H1 (cell line): Measurements from ENCODE around the gene ANK3. TPM values are rescaled to one million over a fixed set of nuclear protein-coding genes. Genes with fewer than 3 reads are reported as not detected.

Experiments used
- CTCF ChIA-PET: fragments of 300-600 bp; sonication (Branson Sonifier 250); formaldehyde crosslinking; loops from one replicate; lab custom pipeline; 2021; ENCODE audit not compliant: partially characterized antibody; lab: Charles Lee
- POLR2A ChIA-PET: fragments of 300-600 bp; sonication (Branson Sonifier 250); formaldehyde crosslinking; loops from one replicate; lab custom pipeline; 2021; ENCODE audit warnings: inconsistent platforms; ENCODE audit not compliant: partially characterized antibody; lab: Charles Lee
- DNase-seq, 2 experiments: peaks; one replicate each; pipeline versions ENCODE4 v3.0.0 to v3.0.0-alpha.2; 2010 to 2022; ENCODE audit warnings: low spot score in 2 of 2, low read depth in 1 of 2, mixed read lengths in 1 of 2
- FAIRE-seq: peaks from 2 replicates; lab custom pipeline; 2011; peaks lifted over from hg19 to GRCh38; lab: Jason Lieb, UNC
- H2AFZ ChIP-seq: 2 replicates; pipeline ENCODE4 v1.8.1; 2012; ENCODE audit warnings: low read length, inconsistent platforms
- H2AK5ac ChIP-seq: 2 replicates; pipeline ENCODE4 v1.6.1; 2013; ENCODE audit warnings: low read depth, low read length
- H2BK120ac ChIP-seq: replicated peaks from 2 replicates; pipeline ENCODE3; 2013; ENCODE audit warnings: low read depth, low read length, inconsistent platforms
- H2BK12ac ChIP-seq: 2 replicates; pipeline ENCODE4 v1.6.1; 2013; ENCODE audit warnings: low read depth, low read length
- H2BK15ac ChIP-seq: 2 replicates; pipeline ENCODE4 v1.6.1; 2013; ENCODE audit warnings: low read length
- H2BK20ac ChIP-seq: 2 replicates; pipeline ENCODE4 v1.6.1; 2013; ENCODE audit warnings: low read length
- H2BK5ac ChIP-seq: 2 replicates; pipeline ENCODE4 v1.6.1; 2013; ENCODE audit warnings: low read depth, low read length
- H3K14ac ChIP-seq: 2 replicates; pipeline ENCODE4 v1.6.1; 2013; ENCODE audit warnings: inconsistent platforms; ENCODE audit not compliant: insufficient read length
- H3K18ac ChIP-seq: 2 replicates; pipeline ENCODE4 v1.6.1; 2013; ENCODE audit warnings: low read length; ENCODE audit errors: extremely low read depth
- H3K23ac ChIP-seq: 2 replicates; pipeline ENCODE4 v1.6.1; 2013; ENCODE audit warnings: inconsistent platforms; ENCODE audit not compliant: insufficient read length
- H3K23me2 ChIP-seq: 2 replicates; pipeline ENCODE4 v1.6.1; 2013; ENCODE audit warnings: low read depth, low read length
- H3K27ac ChIP-seq: 2 replicates; pipeline ENCODE4 v1.6.1; 2011; ENCODE audit warnings: low read depth, low read length, inconsistent platforms
- H3K27me3 ChIP-seq, 4 experiments: replicated peaks in 1 of 4; 1 replicate in 1 of 4; 2 replicates in 3 of 4; pipeline versions ENCODE4 v1.6.1 to v1.8.1; 2011 to 2013; ENCODE audit warnings: low read length in 3 of 4, mild to moderate bottlenecking in 3 of 4, inconsistent platforms in 2 of 4, mixed read lengths in 2 of 4, moderate library complexity in 1 of 4; ENCODE audit not compliant: control insufficient read depth in 3 of 4, insufficient read depth in 3 of 4; ENCODE audit errors: extremely low read depth in 1 of 4
- H3K36me3 ChIP-seq, 4 experiments: 2 replicates each; pipeline versions ENCODE4 v1.6.1 to v1.8.1; 2011 to 2013; ENCODE audit warnings: mild to moderate bottlenecking in 4 of 4, low read length in 3 of 4, moderate library complexity in 2 of 4, control low read depth in 1 of 4, inconsistent platforms in 1 of 4; ENCODE audit not compliant: insufficient read depth in 4 of 4, control insufficient read depth in 2 of 4
- H3K4ac ChIP-seq: replicated peaks from 2 replicates; pipeline ENCODE3; 2013; ENCODE audit warnings: low read length, low read depth, mixed read lengths, inconsistent platforms; ENCODE audit not compliant: insufficient read length
- H3K4me1 ChIP-seq, 4 experiments: replicated peaks in 1 of 4; 1 replicate in 1 of 4; 2 replicates in 3 of 4; pipeline versions ENCODE4 v1.6.1 to v1.8.1; 2011 to 2013; ENCODE audit warnings: low read length in 3 of 4, inconsistent platforms in 2 of 4, mixed read lengths in 1 of 4; ENCODE audit not compliant: insufficient read depth in 4 of 4, control insufficient read depth in 3 of 4
- H3K4me2 ChIP-seq, 2 experiments: 2 replicates each; pipeline versions ENCODE4 v1.6.1 to v1.8.1; 2011 to 2013; ENCODE audit warnings: low read depth in 2 of 2, low read length in 2 of 2, control low read depth in 1 of 2, inconsistent platforms in 1 of 2, mild to moderate bottlenecking in 1 of 2; ENCODE audit not compliant: insufficient read depth in 1 of 2
- H3K4me3 ChIP-seq, 4 experiments: fragments of 200-600, 300-600 bp in 1 of 4; sonication (generic), shearing (Covaris generic), sonication (Bioruptor Twin) in 1 of 4; 2 replicates each; pipeline versions ENCODE4 v1.5.1 to v1.8.1; 2011 to 2016; ENCODE audit warnings: low read length in 4 of 4, low read depth in 3 of 4, control low read depth in 2 of 4, inconsistent platforms in 2 of 4, mild to moderate bottlenecking in 2 of 4, mixed read lengths in 1 of 4, moderate library complexity in 1 of 4; ENCODE audit not compliant: insufficient read depth in 2 of 4; ENCODE audit errors: extremely low read depth in 1 of 4
- H3K56ac ChIP-seq: replicated peaks from 2 replicates; pipeline ENCODE3; 2013; ENCODE audit warnings: low read depth, mild to moderate bottlenecking, mixed read lengths, low read length, inconsistent platforms; ENCODE audit not compliant: insufficient read length
- H3K79me1 ChIP-seq: 2 replicates; pipeline ENCODE4 v1.6.1; 2013; ENCODE audit warnings: low read depth, low read length, control low read depth
- H3K79me2 ChIP-seq, 2 experiments: 2 replicates each; pipeline versions ENCODE4 v1.6.1 to v1.8.1; 2012 to 2013; ENCODE audit warnings: low read length in 2 of 2, mild to moderate bottlenecking in 2 of 2, inconsistent platforms in 1 of 2; ENCODE audit not compliant: insufficient read depth in 2 of 2, control insufficient read depth in 1 of 2
- H3K9ac ChIP-seq, 4 experiments: replicated peaks in 1 of 4; 1 replicate in 1 of 4; 2 replicates in 3 of 4; pipeline versions ENCODE4 v1.6.1 to v1.8.1; 2011 to 2013; ENCODE audit warnings: low read depth in 3 of 4, low read length in 3 of 4, control low read depth in 2 of 4, mild to moderate bottlenecking in 2 of 4, moderate library complexity in 2 of 4, inconsistent platforms in 1 of 4; ENCODE audit errors: extremely low read depth in 1 of 4
- H3K9me3 ChIP-seq, 2 experiments: 2 replicates each; pipeline versions ENCODE4 v1.6.1 to v1.8.1; 2012 to 2013; ENCODE audit warnings: mild to moderate bottlenecking in 2 of 2, moderate library complexity in 2 of 2, control low read depth in 1 of 2, inconsistent platforms in 1 of 2, low read depth in 1 of 2, low read length in 1 of 2, mixed read lengths in 1 of 2; ENCODE audit not compliant: insufficient read depth in 2 of 2
- H4K20me1 ChIP-seq, 2 experiments: replicated peaks in 1 of 2; 2 replicates each; pipeline versions ENCODE3 to v1.8.1; 2011 to 2013; ENCODE audit warnings: inconsistent platforms in 2 of 2, low read length in 2 of 2, mild to moderate bottlenecking in 1 of 2; ENCODE audit not compliant: insufficient read depth in 2 of 2, control insufficient read depth in 1 of 2
- H4K5ac ChIP-seq: 2 replicates; pipeline ENCODE4 v1.6.1; 2013; ENCODE audit warnings: low read length, low read depth, mixed read lengths, inconsistent platforms; ENCODE audit not compliant: insufficient read length
- H4K8ac ChIP-seq: 2 replicates; pipeline ENCODE4 v1.8.0; 2013; ENCODE audit warnings: mild to moderate bottlenecking, moderate library complexity, low read length, inconsistent platforms; ENCODE audit not compliant: insufficient read depth; ENCODE audit errors: extremely low read depth
- H4K91ac ChIP-seq: replicated peaks from 2 replicates; pipeline ENCODE3; 2013; ENCODE audit warnings: low read length, mixed read lengths, inconsistent platforms; ENCODE audit not compliant: insufficient read length
- BACH1 ChIP-seq: IDR thresholded peaks from 2 replicates; pipeline ENCODE4 v1.6.1; 2012; ENCODE audit warnings: low read length, improper control_type of control experiment
- BCL11A ChIP-seq, 2 experiments: IDR thresholded peaks; one replicate each; pipeline ENCODE4 v1.6.1; 2011; ENCODE audit warnings: low read depth in 2 of 2, low read length in 2 of 2, mild to moderate bottlenecking in 2 of 2
- BRCA1 ChIP-seq: IDR thresholded peaks from 2 replicates; pipeline ENCODE4 v1.6.1; 2012; ENCODE audit warnings: low read depth, low read length, improper control_type of control experiment
- JUND ChIP-seq: IDR thresholded peaks from 2 replicates; pipeline ENCODE4 v1.6.1; 2011; ENCODE audit warnings: mild to moderate bottlenecking, improper control_type of control experiment, low read length
- KDM1A ChIP-seq: fragments of 200-600, 300-600 bp; sonication (generic); IDR thresholded peaks from 2 replicates; pipeline ENCODE4 v1.7.1; 2016; ENCODE audit warnings: mild to moderate bottlenecking, low read length, borderline replicate concordance
- NRF1 ChIP-seq: IDR thresholded peaks from 2 replicates; pipeline ENCODE4 v1.6.1; 2011; ENCODE audit warnings: mild to moderate bottlenecking, low read depth, low read length, improper control_type of control experiment
- POLR2A ChIP-seq, 2 experiments: IDR thresholded peaks; 1 replicate in 1 of 2; 2 replicates in 1 of 2; pipeline ENCODE4 v1.6.1; 2011; ENCODE audit warnings: low read depth in 2 of 2, low read length in 2 of 2, mild to moderate bottlenecking in 2 of 2; ENCODE audit errors: control extremely low read depth in 1 of 2
- POU5F1 ChIP-seq: IDR thresholded peaks from 2 replicates; pipeline ENCODE4 v1.6.1; 2011; ENCODE audit warnings: low read depth, mild to moderate bottlenecking, low read length, moderate library complexity
- RBBP5 ChIP-seq: IDR thresholded peaks from 2 replicates; pipeline ENCODE4 v1.7.1; 2012; ENCODE audit warnings: low read depth, mild to moderate bottlenecking, inconsistent platforms, low read length, moderate library complexity, borderline replicate concordance
- RFX5 ChIP-seq: IDR thresholded peaks from 2 replicates; pipeline ENCODE4 v1.6.1; 2011; ENCODE audit warnings: low read depth, low read length, improper control_type of control experiment, borderline replicate concordance
- SIX5 ChIP-seq: IDR thresholded peaks from 2 replicates; pipeline ENCODE4 v1.6.1; 2011; ENCODE audit warnings: mild to moderate bottlenecking, low read depth, low read length
- whole genome bisulfite sequencing, 2 experiments: shearing (Covaris generic) in 1 of 2; methylation state at CpG; one replicate each; pipeline versions ENCODE4 v1.1.6 to v1.1.7; 2013 to 2015; ENCODE audit warnings: low lambda C conversion rate in 2 of 2, mixed read lengths in 2 of 2, inconsistent platforms in 1 of 2, low coverage in 1 of 2, missing lambda C conversion rate in 1 of 2; ENCODE audit not compliant: insufficient replicate concordance in 2 of 2, insufficient coverage in 1 of 2, insufficient read length in 1 of 2; ENCODE audit errors: extremely low coverage in 1 of 2, missing lambda C conversion rate in 1 of 2; 5-methylcytosine and 5-hydroxymethylcytosine counted together
- polyA plus RNA-seq, 7 experiments: library from polyadenylated mRNA; depleted of rRNA in 3 of 7; stranded (reverse) in 5 of 7; unstranded in 2 of 7; fragments of >200 nt in 5 of 7; fragments of 200-250 nt in 2 of 7; gene quantifications; 1 replicate in 5 of 7; 2 replicates in 1 of 7; 4 replicates in 1 of 7; pipeline versions ENCODE4 v1.2.1 to v1.2.3, GENCODE V29; 2011 to 2013; ENCODE audit warnings: missing spikeins in 2 of 7, mixed read lengths in 2 of 7
- total RNA-seq: library from RNA; stranded (reverse); fragmentation: NEBNext Ultra II Directional; extraction: Animal tissue kit (Norgen Biotek cat#: 25700); gene quantifications from 2 replicates; pipeline ENCODE4 v1.2.1, GENCODE V29; 2021
- TF ChIP-seq, protein P1 (sequence below): IDR thresholded peaks from 2 replicates; pipeline ENCODE4 v1.6.1; 2011; ENCODE audit warnings: low read length, improper control_type of control experiment

Gene ANK3
- total and polyA plus RNA-seq, 2 of the 8 experiments (the other 6 are each of a cell fraction or from before 2014, with no cell fraction given): 18.1 to 67.9 TPM

DNA sequence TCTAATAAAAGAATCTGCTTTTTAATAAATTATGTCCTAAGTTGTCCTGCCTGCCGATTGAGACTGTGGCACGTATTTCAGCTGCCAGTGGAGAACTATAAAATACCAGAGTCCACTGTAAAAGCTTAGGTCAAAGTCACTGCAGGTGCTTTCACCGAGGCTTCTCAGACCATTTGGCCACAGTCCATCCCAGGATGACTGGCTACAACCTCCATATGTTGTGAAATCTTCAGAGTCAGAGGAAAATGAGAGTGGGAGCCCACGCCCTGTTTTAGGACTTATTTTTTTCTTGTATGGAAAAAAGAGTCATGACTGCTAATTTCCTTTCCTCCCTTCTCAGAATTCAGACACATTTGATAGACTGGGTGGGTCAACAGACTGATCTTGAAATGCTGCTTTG is 182.9 kb downstream of the ANK3 start:
- Histone ChIP-seq H3K4ac (no peak overlapping the region), H2BK12ac (no peak overlapping the region), H3K27me3 (no peaks in the 10 kb centered on the region), H3K79me1 (no peaks in the 10 kb centered on the region), H3K4me2 (no peak overlapping the region), H2BK120ac (no peak overlapping the region), H3K18ac (no peak overlapping the region), H2AK5ac (no peak overlapping the region), H3K36me3 (no peaks in the 10 kb centered on the region), H3K23me2 (no peaks in the 10 kb centered on the region), H2AFZ (no peak overlapping the region), H2BK15ac (no peak overlapping the region), H2BK20ac (no peak overlapping the region), H3K9me3 (no peaks in the 10 kb centered on the region), H3K4me3 (no peak overlapping the region), H4K8ac (no peak overlapping the region), H3K27ac (no peak overlapping the region), H4K5ac (no peak overlapping the region), H4K20me1 (no peaks in the 10 kb centered on the region), H3K23ac (no peak overlapping the region), H3K56ac (no peak overlapping the region), H4K91ac (no peak overlapping the region), H3K14ac (no peak overlapping the region), H2BK5ac (no peak overlapping the region), H3K9ac (no peak overlapping the region), H3K4me1 (peaks cover 0 to 4% (median 2%) of the 10 kb centered on the region in 4 experiments; a peak in 2 of 7 replicates), H3K79me2 (no peaks in the 10 kb centered on the region)
- WGBS, 2 experiments: 69% methylated on average over 4 of the region's 4 CpGs; no CpG with 5 or more reads in 1 of the 2 experiments
- POLR2A ChIA-PET: no interaction called here
- DNase-seq (no peak), FAIRE-seq (no peak)
- TF ChIP-seq BRCA1 (no peak), POU5F1 (no peak), RBBP5 (no peak), POLR2A (IDR thresholded peaks at IDR 0.05; ENCODE audit: control extremely low read depth in 1 of 2, low read depth in 2 of 2, low read length in 2 of 2) (no peak), SIX5 (no peak), RFX5 (no peak), BCL11A (IDR thresholded peaks at IDR 0.05; ENCODE audit: low read depth in 2 of 2, low read length in 2 of 2) (no peak), NRF1 (no peak), BACH1 (no peak), KDM1A (no peak), JUND (no peak)
- TF ChIP-seq, protein P1, sequence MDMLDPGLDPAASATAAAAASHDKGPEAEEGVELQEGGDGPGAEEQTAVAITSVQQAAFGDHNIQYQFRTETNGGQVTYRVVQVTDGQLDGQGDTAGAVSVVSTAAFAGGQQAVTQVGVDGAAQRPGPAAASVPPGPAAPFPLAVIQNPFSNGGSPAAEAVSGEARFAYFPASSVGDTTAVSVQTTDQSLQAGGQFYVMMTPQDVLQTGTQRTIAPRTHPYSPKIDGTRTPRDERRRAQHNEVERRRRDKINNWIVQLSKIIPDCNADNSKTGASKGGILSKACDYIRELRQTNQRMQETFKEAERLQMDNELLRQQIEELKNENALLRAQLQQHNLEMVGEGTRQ: no peak
- CTCF ChIA-PET: interaction anchor here (0.8 to 11.2 kb wide), 12 partner anchors 9 to 107 kb away, joined by 3 to 151 read pairs (median 10); no protein-coding TSS in a partner anchor
